ENCODE results near the gene BPTF.
A peak's percentile ranks its signal among the peaks of the same experiment; 100 is the strongest.

- TF ChIP-seq POLR2A (IDR thresholded peaks at IDR 0.05) (no peak), CTCF (IDR thresholded peaks at IDR 0.05 in 4 of 5, conservative IDR thresholded peaks at IDR 0.05 in 1 of 5) (peak in 1 of 5 experiments; percentile 27)
Measured at GRCh38 chr17:67942810-67943209, 117.5 kb downstream of the BPTF start.
